CD4-positive, alpha-beta memory T cell (primary cell): ENCODE data around the gene CSNK2A2. TPM values are rescaled to one million over a fixed set of nuclear protein-coding genes. Genes with fewer than 3 reads are reported as not detected.

Experiments
- CTCF ChIA-PET: fragments of 350-600 bp; sonication (Branson Sonifier 250); formaldehyde crosslinking; loops from one replicate; lab custom pipeline; 2021; ENCODE audit warnings: inconsistent platforms; ENCODE audit not compliant: partially characterized antibody; lab: Charles Lee
- POLR2A ChIA-PET: fragments of 350-600 bp; sonication (Branson Sonifier 250); formaldehyde crosslinking; loops from one replicate; lab custom pipeline; 2021; ENCODE audit not compliant: partially characterized antibody; lab: Charles Lee
- DNase-seq, 5 donors: peaks; one replicate each; pipeline versions ENCODE4 v3.0.0 to v3.0.0-alpha.2; 2020 to 2022; ENCODE audit warnings: mixed read lengths in 1 of 5
- H3K27ac ChIP-seq: one replicate; pipeline ENCODE4 v1.7.0; 2013; ENCODE audit warnings: low read depth, low read length
- H3K27me3 ChIP-seq: 2 replicates; pipeline ENCODE4 v1.7.0; 2013; ENCODE audit warnings: mild to moderate bottlenecking, low read length, moderate library complexity; ENCODE audit not compliant: insufficient read depth
- H3K36me3 ChIP-seq: 2 replicates; pipeline ENCODE4 v1.7.0; 2013; ENCODE audit warnings: mild to moderate bottlenecking, low read length, moderate library complexity; ENCODE audit not compliant: insufficient read depth
- H3K4me1 ChIP-seq: 2 replicates; pipeline ENCODE4 v1.7.0; 2013; ENCODE audit warnings: mild to moderate bottlenecking, low read length, moderate library complexity; ENCODE audit not compliant: insufficient read depth
- H3K4me3 ChIP-seq, 2 donors: one replicate each; pipeline ENCODE4 v1.7.0; 2013; ENCODE audit warnings: low read length in 2 of 2, mild to moderate bottlenecking in 1 of 2
- H3K9me3 ChIP-seq, 2 donors: one replicate each; pipeline ENCODE4 v1.7.0; 2013; ENCODE audit warnings: low read length in 2 of 2, control low read depth in 1 of 2; ENCODE audit not compliant: control insufficient read depth in 1 of 2
- H3K27ac Mint-ChIP-seq, 7 donors: one replicate each; pipeline ENCODE4 v1.8.0; 2020 to 2021; ENCODE audit warnings: mixed read lengths in 7 of 7, mild to moderate bottlenecking in 6 of 7, inconsistent platforms in 3 of 7, moderate library complexity in 3 of 7
- H3K27me3 Mint-ChIP-seq, 2 donors: one replicate each; pipeline ENCODE4 v1.8.0; 2020 to 2021; ENCODE audit warnings: mixed read lengths in 2 of 2
- H3K36me3 Mint-ChIP-seq, 2 donors: one replicate each; pipeline ENCODE4 v1.8.0; 2020 to 2021; ENCODE audit warnings: mixed read lengths in 2 of 2, inconsistent platforms in 1 of 2, mild to moderate bottlenecking in 1 of 2
- H3K4me1 Mint-ChIP-seq, 4 donors: one replicate each; pipeline ENCODE4 v1.8.0; 2020 to 2021; ENCODE audit warnings: mixed read lengths in 4 of 4, mild to moderate bottlenecking in 1 of 4
- H3K4me3 Mint-ChIP-seq, 8 donors: one replicate each; pipeline ENCODE4 v1.8.0; 2020 to 2021; ENCODE audit warnings: mixed read lengths in 8 of 8, mild to moderate bottlenecking in 7 of 8, moderate library complexity in 6 of 8, inconsistent platforms in 3 of 8
- H3K9me3 Mint-ChIP-seq, 8 donors: one replicate each; pipeline ENCODE4 v1.8.0; 2020 to 2021; ENCODE audit warnings: mixed read lengths in 8 of 8, mild to moderate bottlenecking in 5 of 8, inconsistent platforms in 3 of 8, moderate library complexity in 1 of 8
- intact Hi-C: fragments of 100-400 bp; cut with micrococcal nuclease; formaldehyde crosslinking; loops from one replicate; pipeline ENCODE4 v1.15.1; 2023
- polyA plus RNA-seq, 2 donors: library from polyadenylated mRNA; unstranded; fragments of 300-500 nt; fragmentation: Illumina TruSeq; gene quantifications; one replicate each; pipeline ENCODE4 v1.2.3, GENCODE V29; 2021
- total RNA-seq, 2 experiments: library from RNA; stranded (reverse); gene quantifications; one replicate each; pipeline ENCODE4 v1.2.3, GENCODE V29; 2021

The CSNK2A2 gene
- total and polyA plus RNA-seq, 4 experiments from 2014 or later, result 9.7 to 63.6 (median 39.1) TPM

GRCh38 chr16:58187665-58188421 lies 10.1 kb downstream of the CSNK2A2 start:
- Mint-ChIP-seq H3K27me3 (no peaks in the 10 kb centered on the region), H3K36me3 (peaks cover 64 to 83% of the 10 kb centered on the region in 2 donors), H3K4me3 (no peak overlapping the region), H3K27ac (peak overlapping the region in 1 of 7 donors; percentile 23), H3K4me1 (peaks cover 19 to 41% (median 30%) of the 10 kb centered on the region in 4 donors), H3K9me3 (no peaks in the 10 kb centered on the region)
- Histone ChIP-seq H3K4me1 (no peaks in the 10 kb centered on the region), H3K27ac (no peak overlapping the region), H3K27me3 (no peaks in the 10 kb centered on the region), H3K4me3 (no peak overlapping the region), H3K36me3 (peaks cover 38% of the 10 kb centered on the region), H3K9me3 (no peaks in the 10 kb centered on the region)
- intact Hi-C loops, result no loop called here
- DNase-seq, result no peak
- POLR2A ChIA-PET, result no interaction called here
- CTCF ChIA-PET, result interaction anchor here (0.7 to 2.1 kb wide), 3 partner anchors 9 to 21 kb away, joined by 3 to 5 read pairs (median 3); no protein-coding TSS in a partner anchor

DNA sequence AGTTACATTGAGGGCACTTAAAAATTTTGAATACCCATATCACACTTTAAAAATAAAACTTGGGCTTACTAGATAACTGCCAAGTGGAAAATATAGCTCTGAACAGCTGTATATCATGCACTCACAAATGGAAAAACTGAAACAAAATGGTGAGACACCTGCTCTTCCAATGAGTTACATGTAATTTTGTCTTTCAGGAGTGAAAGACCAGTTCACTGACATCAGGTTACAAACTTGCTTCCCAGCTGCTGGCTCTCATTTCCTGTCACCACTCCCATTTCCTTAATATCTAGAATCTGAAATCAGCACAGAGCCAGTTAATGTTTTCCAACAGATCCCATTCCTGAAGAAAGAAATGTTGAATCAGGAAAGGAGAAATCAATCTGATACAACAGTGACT lies 10.8 kb downstream of the CSNK2A2 start:
- ChIA-PET CTCF (interaction anchor here (2.1 kb wide), 1 partner anchor 10 kb away, joined by 5 read pairs; no protein-coding TSS in a partner anchor), POLR2A (no interaction called here)
- Histone ChIP-seq H3K4me1 (no peaks in the 10 kb centered on the region), H3K27ac (no peak overlapping the region), H3K4me3 (no peak overlapping the region), H3K27me3 (no peaks in the 10 kb centered on the region), H3K9me3 (no peaks in the 10 kb centered on the region), H3K36me3 (peaks cover 35% of the 10 kb centered on the region)
- no peaks in the 10 kb centered on the region for H3K27me3 Mint-ChIP-seq
- no peak overlapping the region for H3K4me3 Mint-ChIP-seq
- no peaks in the 10 kb centered on the region for H3K9me3 Mint-ChIP-seq
- DNase-seq, result no peak
- H3K27ac Mint-ChIP-seq, result peak overlapping the region in 2 of 7 donors; percentile 34 to 46
- peaks cover 16 to 33% (median 24%) of the 10 kb centered on the region in 4 donors for H3K4me1 Mint-ChIP-seq
- peaks cover 59 to 79% of the 10 kb centered on the region in 2 donors for H3K36me3 Mint-ChIP-seq
- intact Hi-C loops, result no loop called here

DNA sequence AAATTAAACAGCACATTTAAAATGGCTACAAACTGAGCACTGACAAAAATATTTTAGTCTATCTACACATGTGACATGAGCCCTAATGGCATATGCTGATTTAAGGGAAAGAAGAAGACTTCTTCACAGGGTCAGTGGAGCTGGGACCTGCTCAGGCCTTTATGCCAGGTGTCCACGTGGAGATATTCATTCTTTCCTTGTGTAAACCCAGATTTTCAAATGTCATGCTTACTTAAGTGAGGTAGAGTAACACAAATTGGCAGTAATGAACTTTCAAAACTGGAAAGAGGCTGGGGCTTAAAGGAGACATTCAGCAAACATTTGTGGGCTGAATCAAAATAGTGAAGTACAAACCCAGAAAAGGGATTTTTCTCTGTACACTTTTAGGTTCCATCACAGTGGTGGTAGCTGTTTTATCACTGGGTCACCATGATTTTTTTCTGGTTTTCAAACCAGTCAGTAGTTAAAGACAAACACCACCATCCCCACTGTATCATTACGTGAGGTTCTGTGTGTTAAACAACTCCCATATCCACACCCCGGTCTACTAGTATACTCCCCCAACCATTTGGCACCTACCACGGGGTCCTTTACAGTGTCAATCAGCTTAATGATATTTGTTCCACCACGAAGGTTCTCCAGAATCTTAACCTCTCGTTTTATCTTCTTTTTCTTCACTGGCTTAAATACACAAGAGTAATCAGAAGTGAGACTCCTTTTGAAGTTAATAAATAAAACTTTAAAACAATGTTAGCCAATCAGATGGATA lies 11.5 kb downstream of the CSNK2A2 start:
- Histone ChIP-seq H3K4me1 (no peaks in the 10 kb centered on the region), H3K4me3 (no peak overlapping the region), H3K9me3 (no peaks in the 10 kb centered on the region), H3K27me3 (no peaks in the 10 kb centered on the region), H3K27ac (no peak overlapping the region), H3K36me3 (peaks cover 35% of the 10 kb centered on the region)
- ChIA-PET POLR2A (no interaction called here), CTCF (interaction anchor here (2.1 kb wide), 1 partner anchor 10 kb away, joined by 5 read pairs; no protein-coding TSS in a partner anchor)
- peak overlapping the region in 1 of 7 donors; percentile 82 for H3K27ac Mint-ChIP-seq
- H3K9me3 Mint-ChIP-seq, result no peaks in the 10 kb centered on the region
- H3K4me3 Mint-ChIP-seq, result no peak overlapping the region
- DNase-seq, result no peak
- H3K36me3 Mint-ChIP-seq, result peaks cover 58 to 80% of the 10 kb centered on the region in 2 donors
- peaks cover 12 to 30% (median 18%) of the 10 kb centered on the region in 4 donors for H3K4me1 Mint-ChIP-seq
- H3K27me3 Mint-ChIP-seq, result no peaks in the 10 kb centered on the region
- intact Hi-C loops, result no loop called here

DNA sequence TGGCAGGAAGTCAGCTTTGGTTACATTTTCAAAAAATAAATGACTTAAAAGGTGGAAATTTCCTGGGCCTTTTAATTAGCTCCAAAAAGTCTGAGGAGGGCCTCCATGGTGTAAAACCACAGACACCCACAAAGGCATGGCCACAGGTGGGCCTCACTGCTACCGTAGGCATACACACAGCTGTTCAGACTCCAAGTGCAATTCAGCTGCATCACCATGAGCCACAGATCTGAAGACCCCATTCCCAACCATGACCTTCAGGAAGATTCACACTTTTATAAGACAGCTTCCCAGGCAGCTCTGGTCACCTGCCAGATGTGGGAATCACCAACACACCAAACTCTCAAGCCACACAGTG lies 20.6 kb downstream of the CSNK2A2 start:
- Histone ChIP-seq H3K27me3 (no peaks in the 10 kb centered on the region), H3K36me3 (peaks cover 20% of the 10 kb centered on the region), H3K27ac (peak overlapping the region; percentile 25), H3K4me3 (no peak overlapping the region), H3K9me3 (no peaks in the 10 kb centered on the region), H3K4me1 (peaks cover 30% of the 10 kb centered on the region)
- ChIA-PET POLR2A (interaction anchor here (2.6 kb wide), 1 partner anchor 48 kb away, joined by 10 read pairs; the partner anchor contains the start of gene CFAP20), CTCF (interaction anchor here (1.8 kb wide), 1 partner anchor 10 kb away, joined by 5 read pairs; no protein-coding TSS in a partner anchor)
- Mint-ChIP-seq H3K36me3 (peaks cover 37 to 61% of the 10 kb centered on the region in 2 donors), H3K9me3 (no peaks in the 10 kb centered on the region), H3K4me3 (peak overlapping the region; percentile 4 to 76 (median 57)), H3K27me3 (no peaks in the 10 kb centered on the region), H3K4me1 (peaks cover 19 to 35% (median 24%) of the 10 kb centered on the region in 4 donors), H3K27ac (peak overlapping the region; percentile 38 to 91 (median 78))
- peak in 1 of 5 donors; percentile 2 for DNase-seq
- intact Hi-C loops, result no loop called here

DNA sequence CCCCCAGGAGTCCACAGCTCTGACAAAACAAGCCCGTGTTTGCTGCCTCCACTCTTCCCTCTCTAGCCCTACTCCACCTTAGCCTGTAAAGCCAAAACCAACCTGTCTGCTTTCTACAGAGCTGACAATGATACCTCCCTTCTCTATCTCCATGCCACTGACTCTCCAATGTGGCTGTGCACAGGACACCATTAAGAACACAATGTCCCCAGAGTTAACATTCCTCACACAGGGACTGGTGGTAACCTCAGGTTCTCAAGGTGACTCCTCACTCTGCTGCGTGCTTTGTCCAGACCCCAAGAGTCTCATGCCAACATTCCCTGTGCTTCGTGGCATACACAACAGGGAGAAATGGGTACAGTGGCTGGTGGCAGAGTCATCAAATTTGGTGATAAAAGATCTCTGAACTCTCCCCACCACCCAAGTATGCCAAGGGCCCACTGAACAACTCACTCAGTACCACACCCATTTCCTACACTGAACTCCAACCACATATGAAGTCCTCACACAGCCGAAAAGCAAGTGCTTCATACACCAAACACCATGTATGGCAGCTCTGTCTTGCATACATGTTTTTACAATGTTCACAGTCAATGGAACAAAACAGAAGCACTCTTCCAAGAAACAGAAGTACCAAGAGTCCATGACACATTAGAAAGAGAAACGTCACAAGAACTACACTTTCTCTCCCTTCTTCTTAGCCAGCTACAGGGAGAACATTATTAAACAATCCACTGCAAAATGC lies 21.1 kb downstream of the CSNK2A2 start:
- Mint-ChIP-seq H3K4me3 (peak overlapping the region; percentile 0 to 76 (median 56)), H3K36me3 (peaks cover 38 to 62% of the 10 kb centered on the region in 2 donors), H3K9me3 (no peaks in the 10 kb centered on the region), H3K27ac (peak overlapping the region; percentile 38 to 91 (median 77)), H3K27me3 (no peaks in the 10 kb centered on the region), H3K4me1 (peaks cover 19 to 35% (median 24%) of the 10 kb centered on the region in 4 donors)
- no peaks in the 10 kb centered on the region for H3K27me3 ChIP-seq
- peaks cover 30% of the 10 kb centered on the region for H3K4me1 ChIP-seq
- no peak overlapping the region for H3K4me3 ChIP-seq
- intact Hi-C loops, result no loop called here
- ChIA-PET CTCF (interaction anchor here (1.8 kb wide), 1 partner anchor 10 kb away, joined by 5 read pairs; no protein-coding TSS in a partner anchor), POLR2A (interaction anchor here (2.6 kb wide), 1 partner anchor 47 kb away, joined by 10 read pairs; the partner anchor contains the start of gene CFAP20)
- H3K27ac ChIP-seq, result peak overlapping the region; percentile 25
- no peaks in the 10 kb centered on the region for H3K9me3 ChIP-seq
- peak in 4 of 5 donors; percentile 7 to 28 (median 24) for DNase-seq
- peaks cover 23% of the 10 kb centered on the region for H3K36me3 ChIP-seq

DNA sequence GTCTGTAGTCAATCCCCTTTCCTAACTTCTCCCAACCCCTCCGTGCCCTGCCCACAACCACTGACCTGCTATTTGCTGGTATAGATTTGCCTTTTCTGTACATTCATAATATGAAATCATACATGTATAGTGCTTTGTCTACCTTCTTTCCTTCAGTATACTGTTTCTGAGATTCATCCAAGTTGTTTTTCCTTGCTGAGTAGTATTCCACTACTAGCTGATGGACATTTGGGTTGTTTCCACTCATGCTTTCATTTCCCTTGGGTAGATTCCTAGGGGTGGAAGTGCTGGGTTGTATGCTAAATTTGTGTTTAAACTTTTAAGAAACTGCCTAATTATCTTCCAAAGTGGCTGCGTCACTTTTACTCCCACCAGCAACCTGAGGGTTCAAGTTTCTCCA lies 27.7 kb downstream of the CSNK2A2 start:
- H3K36me3 ChIP-seq, result peaks cover 59% of the 10 kb centered on the region
- H3K4me1 Mint-ChIP-seq, result peaks cover 0 to 1% (median 0%) of the 10 kb centered on the region in 4 donors
- ChIA-PET POLR2A (interaction anchor here (1.1 kb wide), 1 partner anchor 41 kb away, joined by 6 read pairs; the partner anchor contains the start of gene CFAP20), CTCF (interaction anchor here (1.3 kb wide), 1 partner anchor 23 kb away, joined by 3 read pairs; no protein-coding TSS in a partner anchor)
- H3K27ac ChIP-seq, result no peak overlapping the region
- H3K4me3 Mint-ChIP-seq, result no peak overlapping the region
- peaks cover 46 to 80% of the 10 kb centered on the region in 2 donors for H3K36me3 Mint-ChIP-seq
- DNase-seq, result no peak
- intact Hi-C loops, result no loop called here
- no peaks in the 10 kb centered on the region for H3K9me3 Mint-ChIP-seq
- no peaks in the 10 kb centered on the region for H3K27me3 Mint-ChIP-seq
- no peaks in the 10 kb centered on the region for H3K9me3 ChIP-seq
- H3K4me3 ChIP-seq, result no peak overlapping the region
- no peaks in the 10 kb centered on the region for H3K4me1 ChIP-seq
- H3K27me3 ChIP-seq, result no peaks in the 10 kb centered on the region
- peak overlapping the region in 3 of 7 donors; percentile 14 to 44 (median 16) for H3K27ac Mint-ChIP-seq
